HG02642 (cell line): Measurements from ENCODE around the gene FGF11.
A peak's percentile ranks its signal among the peaks of the same experiment; 100 is the strongest.

Source experiments
- ATAC-seq: cut with Tn5 transposase; IDR thresholded peaks from one replicate; pipeline ENCODE4 v1.9.1; 2021; ENCODE audit warnings: mild to moderate bottlenecking; ENCODE audit not compliant: unreplicated experiment, poor library complexity

Gene FGF11

DNA sequence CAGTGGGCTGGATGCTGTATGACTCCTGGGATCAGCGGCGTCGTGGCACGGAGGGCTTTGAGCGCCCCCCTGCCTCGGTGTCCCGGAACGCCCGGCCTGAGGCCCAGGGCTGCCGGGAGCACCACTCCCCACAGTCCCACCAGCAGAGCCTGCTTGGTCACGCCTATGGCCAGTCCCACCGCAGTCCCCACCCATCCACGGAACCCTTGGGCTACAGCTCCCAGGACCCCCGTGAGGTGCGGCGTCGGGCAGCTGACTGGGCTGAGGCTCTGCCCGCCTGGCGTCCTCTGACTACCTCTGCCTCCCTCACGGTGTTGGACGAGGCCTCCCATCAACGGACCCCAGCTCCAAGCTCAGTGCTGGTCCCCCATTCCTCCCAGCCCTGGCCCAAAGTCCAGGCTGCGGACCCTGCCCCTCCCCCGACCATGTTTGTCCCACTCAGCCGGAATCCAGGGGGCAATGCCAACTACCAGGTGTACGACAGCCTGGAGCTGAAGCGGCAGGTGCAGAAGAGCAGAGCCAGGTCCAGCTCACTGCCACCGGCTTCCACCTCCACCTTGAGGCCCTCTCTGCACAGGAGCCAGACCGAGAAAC is 12.3 kb upstream of the FGF11 start:
- no peak for ATAC-seq

DNA sequence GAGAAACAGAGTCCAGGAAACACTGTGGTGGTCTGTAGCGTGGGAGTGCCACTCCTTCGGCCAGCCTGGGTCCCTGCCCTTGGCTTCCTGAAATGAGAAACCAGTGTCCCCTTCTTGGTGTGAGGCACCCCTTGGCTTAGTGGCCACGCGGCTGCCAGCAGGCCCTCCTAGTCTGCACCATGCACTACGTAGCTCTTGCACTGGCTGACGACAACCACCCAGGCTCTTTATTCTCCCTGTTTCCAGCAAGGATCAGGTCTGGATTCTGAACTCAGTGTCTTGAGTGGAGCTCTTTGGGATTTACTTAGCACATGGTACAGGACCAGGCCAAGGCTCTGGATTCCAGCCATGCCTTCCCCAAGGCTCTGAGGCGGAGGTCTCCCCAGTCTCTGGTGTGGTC is 11.8 kb upstream of the FGF11 start:
- no peak for ATAC-seq

DNA sequence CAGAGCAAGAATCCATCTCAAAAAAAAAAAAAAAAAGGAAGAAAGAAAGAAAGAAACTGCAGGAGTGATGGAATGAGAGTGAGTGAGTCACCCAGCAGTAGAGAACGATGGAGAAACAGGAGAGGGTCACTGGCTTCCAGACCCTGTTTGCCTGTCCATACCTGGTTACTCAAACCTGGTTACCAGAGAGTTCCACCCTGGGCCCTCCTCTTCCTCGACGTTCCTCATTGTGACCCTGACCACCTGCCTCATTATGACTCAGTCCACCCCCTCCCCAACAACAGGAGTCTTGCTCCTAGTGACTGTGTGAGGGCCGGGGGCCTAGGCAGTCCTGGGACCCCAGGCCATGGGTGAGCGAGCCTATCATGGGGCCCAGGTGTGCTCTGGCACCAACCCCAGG is 10.8 kb upstream of the FGF11 start, which contains the start of gene SPEM3:
Gene SPEM3 (plus strand): TSS at position 301 of the 400 bp plus-strand sequence. CDS start 46 bp downstream, at position 347.
- ATAC-seq, result no peak

DNA sequence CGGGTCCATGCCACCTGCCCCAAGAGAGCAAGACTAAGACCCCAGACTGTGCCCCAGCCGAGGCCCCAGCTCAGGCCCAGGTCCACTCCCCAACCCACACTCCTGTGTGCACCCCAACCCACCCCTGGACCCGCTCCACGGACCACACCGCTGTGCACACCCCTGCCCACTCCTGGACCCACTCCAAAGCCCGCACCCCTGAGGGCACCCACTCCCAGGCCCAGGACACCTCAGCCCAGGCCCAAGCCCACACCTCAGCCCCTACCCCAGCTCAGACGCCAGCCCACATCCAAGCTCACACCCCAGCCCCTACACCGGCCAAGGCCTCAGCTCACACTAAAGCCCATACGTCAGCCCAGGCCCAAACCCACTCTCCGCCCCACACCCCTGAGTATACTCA is 9.6 kb upstream of the FGF11 start:
- no peak for ATAC-seq

DNA sequence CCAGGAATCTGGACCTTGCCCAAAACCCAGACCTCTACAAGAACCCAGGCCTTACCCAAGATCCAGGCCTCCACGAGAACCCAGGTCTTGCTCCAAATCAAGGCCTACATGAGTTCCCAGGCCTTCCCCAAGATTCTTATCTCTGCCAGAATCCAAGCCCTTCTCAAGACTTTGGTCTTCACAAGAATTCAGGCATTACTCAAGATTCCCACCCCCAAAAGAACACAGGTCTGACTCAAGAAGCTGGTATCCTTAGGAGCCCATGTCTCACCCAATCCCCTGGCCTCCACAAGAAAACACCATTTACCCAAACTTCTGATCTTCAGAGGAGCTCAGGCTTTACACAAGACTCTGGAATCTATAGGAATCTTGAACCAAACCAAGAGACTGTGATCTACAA is 8.1 kb upstream of the FGF11 start:
- no peak for ATAC-seq

DNA sequence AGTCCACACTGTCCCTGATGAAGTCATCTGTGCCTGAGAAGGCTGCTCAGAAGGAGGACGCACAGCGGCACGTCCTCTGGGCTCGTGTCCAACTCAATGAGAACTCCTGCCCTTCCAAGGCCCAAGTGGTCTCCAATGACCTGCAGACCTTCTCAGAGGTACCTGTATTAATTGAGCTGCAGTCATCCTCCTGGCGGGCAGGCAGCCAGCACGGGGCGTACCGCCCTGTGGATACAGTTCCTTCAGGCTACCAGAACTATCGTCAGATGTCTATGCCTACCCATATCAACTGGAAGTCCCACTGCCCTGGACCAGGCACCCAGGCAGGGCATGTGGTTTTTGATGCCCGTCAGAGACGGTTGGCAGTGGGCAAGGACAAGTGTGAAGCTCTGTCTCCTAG is 7.0 kb upstream of the FGF11 start:
- ATAC-seq, result no peak

DNA sequence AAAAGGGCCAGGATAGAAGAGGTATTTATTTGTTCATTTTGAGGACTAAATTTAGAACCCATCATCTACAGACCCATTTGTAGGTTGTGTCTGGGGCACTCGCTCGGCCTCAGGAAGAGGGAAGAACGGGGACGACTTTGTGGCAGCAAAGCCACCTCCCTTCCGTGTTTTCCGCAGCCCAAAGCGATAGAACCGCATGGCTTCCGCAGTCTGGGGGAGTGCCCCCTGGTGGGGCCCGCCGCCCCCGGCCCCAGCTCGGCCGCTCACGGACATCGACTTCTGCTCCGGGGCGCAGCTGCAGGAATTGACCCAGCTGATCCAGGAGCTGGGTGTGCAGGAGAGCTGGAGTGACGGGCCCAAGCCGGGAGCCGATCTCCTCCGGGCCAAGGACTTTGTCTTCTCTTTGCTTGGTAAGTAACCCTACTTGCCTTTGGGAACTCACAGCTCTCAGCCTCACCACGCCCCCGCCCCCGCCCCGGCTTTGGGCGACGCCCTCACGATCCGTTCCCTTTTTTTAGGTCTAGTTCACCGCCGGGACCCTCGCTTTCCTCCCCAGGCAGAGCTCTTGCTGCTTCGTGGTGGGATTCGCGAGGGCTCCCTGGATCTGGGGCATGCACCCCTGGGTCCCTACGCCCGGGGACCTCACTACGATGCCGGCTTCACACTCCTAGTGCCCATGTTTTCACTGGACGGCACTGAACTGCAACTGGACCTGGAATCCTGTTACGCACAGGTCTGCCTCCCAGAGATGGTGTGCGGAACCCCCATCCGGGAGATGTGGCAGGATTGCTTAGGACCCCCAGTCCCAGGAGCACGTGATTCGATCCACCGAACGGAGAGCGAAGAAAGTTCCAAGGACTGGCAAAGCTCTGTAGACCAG is 3.4 kb upstream of the FGF11 start:
- peak; percentile 21 for ATAC-seq

DNA sequence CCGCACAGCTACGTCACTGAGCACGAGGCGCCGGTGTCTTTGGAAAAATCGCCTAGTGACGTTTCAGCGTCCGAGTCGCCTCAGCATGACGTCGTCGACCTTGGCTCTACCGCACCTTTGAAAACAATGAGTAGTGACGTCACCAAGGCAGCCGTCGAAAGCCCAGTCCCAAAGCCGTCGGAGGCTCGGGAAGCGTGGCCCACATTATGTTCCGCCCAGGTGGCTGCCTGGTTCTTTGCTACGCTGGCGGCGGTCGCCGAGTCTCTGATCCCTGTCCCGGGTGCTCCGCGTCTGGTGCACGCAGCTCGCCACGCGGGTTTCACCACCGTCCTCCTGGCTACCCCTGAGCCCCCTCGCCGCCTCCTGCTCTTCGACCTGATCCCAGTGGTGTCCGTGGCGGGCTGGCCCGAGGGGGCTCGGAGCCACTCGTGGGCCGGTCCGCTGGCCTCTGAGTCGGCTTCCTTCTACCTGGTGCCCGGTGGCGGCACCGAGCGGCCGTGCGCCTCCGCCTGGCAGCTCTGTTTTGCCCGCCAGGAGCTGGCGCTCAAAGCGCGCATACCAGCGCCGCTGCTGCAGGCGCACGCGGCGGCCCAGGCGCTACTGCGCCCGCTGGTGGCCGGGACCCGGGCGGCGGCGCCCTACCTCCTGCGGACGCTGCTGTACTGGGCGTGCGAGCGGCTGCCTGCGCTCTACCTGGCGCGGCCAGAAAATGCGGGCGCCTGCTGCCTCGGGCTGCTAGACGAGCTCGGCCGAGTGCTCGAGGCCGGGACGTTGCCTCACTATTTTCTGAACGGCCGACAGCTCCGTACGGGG is 2.5 kb upstream of the FGF11 start:
- ATAC-seq, result peak; percentile 32

DNA sequence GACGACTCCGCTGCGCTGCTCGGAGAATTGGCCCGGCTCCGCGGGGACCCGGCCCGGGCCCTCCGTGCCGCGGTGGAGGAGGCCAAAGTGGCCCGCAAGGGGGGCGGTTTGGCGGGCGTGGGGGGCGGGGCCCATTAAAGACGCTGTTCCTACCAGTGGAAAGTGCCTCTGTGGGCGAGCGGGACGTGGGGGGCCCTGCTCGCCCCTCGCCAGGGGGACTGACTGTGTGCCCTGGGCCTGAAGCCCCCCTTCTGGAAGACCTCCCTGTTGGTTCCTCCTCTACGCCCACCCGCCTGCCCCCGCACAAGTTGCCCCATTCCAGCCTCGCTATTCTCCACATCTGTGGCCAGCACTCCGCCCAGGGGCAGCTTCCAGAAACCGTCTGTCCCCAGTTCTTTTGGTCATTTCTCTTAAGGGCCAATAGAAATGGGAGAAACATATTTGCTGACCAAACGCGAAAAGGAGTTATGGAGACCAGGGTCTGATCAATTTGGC is 1.9 kb upstream of the FGF11 start:
- ATAC-seq, result no peak

DNA sequence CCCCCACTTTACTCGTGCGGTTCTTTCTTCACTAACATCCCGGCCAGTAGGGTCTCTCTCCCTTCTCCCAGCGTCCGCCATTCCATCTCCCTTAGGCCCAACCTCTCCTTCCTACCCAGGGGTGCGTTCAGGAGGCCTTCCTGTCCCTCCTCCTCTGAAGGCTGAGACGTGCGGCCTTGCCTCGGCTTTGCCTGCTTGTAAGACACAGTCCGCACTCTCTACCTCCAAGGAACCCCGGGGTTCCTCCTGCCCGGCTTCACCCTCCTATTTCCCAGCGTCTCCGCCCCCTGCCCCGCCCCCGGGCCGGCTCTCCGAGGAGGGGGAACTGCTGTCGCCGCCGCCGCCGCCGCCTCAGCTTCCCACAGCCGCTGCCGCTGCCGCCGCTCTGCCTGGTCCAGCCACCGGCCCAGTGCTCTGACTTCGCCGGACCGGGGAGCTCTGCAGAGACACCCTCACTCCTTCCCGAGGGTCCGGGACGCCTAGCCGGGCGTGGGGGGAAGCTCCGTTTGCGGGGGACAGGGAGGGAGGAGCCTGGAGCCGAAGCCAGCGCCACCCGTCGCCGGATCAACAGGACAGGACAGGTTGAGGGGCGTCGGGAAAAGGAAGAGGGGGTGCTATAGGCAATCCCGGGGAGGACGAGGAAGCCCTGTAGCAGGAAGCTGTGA is 1.2 kb upstream of the FGF11 start:
- no peak for ATAC-seq

DNA sequence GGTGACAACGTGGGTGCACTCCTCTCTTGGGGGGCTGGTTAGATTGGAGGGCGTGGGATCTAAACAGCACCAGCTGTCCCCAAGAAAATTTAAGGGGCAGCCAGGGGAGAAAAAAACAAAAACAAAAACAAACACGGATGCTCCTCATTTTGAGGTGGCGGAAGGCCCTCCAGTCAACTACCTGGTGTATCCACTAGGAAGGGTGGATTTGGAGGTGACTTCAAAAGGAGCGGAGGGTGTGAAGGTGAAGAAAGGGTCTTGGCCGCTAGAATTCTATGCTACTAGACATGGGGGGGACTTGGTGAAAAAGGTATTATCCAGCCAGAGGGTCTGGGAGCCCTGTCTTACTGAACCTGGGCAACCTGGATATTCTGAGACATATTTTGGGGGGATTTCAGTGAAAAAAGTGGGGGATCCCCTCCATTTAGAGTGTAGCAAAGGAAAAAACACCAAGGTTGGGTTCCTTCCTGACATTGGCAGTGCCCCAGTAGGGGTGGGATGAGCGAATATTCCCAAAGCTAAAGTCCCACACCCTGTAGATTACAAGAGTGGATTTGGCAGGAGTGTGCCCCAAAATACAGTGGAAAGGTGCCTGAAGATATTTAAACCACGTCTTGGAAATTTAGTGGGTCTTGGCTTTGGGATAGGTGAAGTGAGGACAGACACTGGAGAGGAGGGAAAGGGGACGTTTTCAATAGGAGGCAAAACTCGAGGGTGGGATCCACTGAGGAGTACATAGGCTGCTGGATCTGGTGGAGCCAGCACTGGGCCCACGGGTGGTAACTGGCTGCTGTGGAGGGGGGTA is 454 bp upstream of the FGF11 start:
- ATAC-seq, result no peak

DNA sequence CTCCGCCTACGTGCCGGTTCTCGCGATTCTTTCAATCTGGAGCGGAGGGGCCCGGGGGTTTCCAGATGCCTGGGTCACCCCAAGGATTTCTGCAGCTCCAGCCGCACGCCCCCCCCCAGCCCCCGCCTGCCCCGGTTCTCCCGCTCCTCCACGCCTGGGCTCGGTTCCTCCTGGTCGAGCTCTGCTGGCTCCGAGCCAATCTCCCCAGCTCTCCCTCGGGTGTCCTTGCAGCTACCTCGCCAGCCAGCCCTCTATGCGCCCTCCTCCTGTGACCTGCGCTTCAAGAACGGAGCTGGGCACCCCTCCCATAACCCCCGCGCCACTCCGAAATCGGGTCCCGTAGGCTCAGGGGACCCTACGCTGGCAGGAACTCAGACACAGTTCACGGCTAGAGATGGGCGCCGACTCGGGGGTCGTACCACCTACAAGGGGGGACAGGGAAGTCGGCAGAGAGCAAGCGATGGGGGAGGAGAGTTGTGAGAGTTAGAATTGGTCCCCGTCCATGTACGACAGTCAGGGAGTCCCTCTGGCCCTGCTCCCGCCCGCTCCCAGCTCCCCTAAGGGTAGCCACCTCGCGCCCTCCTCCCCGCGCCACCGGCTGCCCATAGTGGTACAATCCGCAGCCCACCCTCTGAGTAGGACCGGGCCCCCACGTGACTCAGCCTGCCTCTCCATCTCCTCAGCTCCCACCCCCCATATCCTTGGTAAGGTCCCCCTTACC is 961 bp downstream of the FGF11 start:
- no peak for ATAC-seq

DNA sequence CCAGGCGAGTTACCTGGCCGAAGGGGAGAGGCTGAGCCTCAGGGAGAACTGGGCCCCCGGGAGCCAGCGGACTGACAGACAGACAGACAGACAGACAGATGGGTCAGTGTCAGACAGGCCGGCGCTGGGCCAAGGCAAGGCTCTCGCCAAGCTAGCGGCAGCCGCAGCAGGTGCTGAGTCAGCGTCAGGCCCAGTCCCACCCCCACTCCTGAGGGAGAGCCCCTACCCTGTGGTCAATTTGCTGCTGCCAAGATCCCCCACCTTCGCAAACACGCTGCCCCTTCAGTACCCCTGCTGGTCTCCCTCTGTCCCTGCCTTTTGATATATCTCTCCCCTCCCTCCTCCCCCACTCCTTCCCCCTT is 1.5 kb downstream of the FGF11 start:
- ATAC-seq, result no peak

DNA sequence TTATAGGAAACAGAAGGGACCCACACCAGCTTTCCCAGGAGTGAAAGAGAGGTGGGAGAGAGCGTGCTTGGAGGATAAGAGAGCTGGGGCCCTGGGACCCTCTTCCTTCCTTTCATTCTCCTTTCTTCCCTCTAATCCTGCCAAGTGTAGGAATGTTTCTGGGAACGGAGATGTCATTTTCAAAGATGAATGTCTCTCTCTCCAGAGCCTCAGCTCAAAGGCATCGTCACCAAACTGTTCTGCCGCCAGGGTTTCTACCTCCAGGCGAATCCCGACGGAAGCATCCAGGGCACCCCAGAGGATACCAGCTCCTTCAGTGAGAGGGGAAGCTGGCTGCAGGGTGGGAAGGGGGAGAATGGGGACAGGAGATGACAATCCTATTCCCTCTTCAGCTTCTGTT is 2.0 kb downstream of the FGF11 start:
- no peak for ATAC-seq

DNA sequence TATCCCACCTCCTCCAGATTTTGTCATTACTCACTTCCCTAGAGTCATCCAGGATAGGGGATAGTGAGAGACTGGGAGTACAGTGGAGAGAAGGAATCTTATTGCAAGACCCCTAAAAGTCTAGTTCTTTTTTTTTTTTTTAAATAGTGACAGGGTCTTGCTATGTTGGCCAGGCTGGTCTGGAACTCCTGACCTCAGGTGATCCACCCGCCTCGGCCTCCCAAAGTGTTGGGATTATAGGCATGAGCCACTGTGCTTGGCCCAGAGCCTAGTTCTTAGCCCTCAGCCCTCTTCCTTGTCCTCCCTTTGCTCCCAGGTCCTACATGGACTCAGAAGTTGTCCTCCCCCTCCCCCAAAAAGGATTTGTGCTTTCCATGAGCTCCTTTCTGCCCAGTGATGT is 2.8 kb downstream of the FGF11 start:
- no peak for ATAC-seq

DNA sequence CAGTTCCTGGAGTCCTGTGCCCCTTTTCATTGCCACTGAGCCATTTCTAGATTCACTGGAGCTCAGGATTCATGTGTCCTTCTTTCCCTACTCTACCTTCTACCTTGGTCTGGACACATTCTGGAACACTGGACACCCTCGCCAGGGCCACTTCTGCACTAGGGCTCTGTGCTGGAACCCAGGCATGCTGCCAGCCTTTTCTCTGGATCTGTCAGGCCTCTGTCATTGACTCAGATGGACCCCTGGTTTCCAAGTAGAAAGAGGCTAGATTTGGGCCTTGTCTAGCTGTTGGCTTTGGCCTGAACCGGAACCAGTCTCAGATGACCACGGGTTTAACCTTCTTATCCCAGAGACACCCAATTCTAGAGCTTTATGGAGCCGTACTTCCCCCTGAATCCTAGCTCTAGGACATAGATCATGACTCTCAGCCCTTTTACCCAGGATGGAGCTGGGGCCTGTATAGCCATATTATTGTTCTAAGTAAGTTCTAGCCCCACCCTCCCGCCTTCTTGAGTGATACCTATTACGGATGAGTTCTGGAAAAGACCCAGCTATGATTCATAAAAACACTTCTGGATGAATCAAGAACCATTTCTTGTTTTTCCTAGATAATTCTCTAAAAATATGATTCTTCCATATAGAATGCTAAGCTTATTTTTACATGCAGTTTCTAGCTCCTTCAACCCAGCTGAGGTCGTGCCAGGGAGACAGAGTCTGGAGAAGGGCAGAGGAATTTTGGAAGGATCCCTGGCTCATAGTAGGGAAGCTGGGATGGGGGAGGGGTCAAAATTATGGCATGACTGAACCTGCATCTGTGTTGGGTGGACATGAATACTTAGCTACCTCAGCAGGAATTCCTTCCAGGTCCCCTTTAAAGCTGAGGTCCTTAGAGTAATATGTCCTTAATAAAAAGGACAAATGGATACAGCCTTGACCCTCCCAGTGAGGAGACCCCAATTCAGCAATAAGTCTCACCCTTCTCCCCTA is 4.5 kb downstream of the FGF11 start:
- ATAC-seq, result no peak

DNA sequence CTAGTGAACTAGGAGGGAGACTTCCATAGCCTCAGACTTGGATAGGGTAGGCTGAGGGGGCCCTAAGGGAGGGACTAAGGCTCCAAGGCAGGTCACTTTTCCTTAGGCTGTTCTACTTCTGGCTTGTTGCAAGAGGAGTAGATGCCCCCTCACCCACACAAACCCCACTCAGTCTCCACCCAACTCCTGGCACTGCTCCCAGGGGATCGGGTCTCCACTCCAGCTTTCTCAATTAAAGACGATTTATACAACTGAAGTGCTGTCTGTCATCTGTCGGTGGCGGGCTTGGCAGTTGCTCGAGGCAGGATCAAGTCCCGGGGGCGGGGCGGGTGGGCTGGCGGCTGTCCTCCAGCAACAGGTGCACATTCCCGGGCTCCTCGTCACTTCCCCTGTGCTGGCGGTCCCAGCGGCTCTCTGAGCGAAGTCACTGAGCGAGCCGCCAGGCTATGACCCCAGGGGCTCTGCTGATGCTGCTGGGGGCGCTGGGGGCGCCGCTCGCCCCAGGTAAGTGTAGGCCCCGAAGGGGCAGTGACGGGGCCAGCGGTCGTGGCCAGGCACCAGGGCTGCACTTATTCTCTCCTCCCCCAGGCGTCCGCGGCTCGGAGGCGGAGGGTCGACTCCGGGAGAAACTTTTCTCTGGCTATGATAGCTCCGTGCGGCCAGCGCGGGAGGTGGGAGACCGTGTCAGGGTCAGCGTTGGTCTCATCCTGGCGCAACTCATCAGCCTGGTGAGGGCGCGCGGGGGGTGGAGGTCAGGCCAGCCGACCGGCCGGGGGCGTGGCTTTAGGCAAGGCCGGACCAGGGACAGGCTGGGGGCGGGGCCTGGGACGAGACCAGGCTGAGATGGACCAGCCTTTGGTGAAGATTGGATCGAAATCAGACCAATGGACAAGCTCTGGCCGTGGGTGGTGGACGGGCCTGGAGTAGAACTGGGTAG is 5.6 kb downstream of the FGF11 start, which contains the start of gene CHRNB1:
Gene CHRNB1 (plus strand): TSS at position 380 of the 937 bp plus-strand sequence. CDS start 67 bp downstream, at position 447.
- ATAC-seq, result peak; percentile 54
